HepG2 (cell line): Measurements from ENCODE around the gene CLDN14. TPM values are rescaled to one million over a fixed set of nuclear protein-coding genes. Genes with fewer than 3 reads are reported as not detected.

Experiments
- ATAC-seq: fragments of 200-7000 bp; cut with Tn5 transposase; 3 replicates; pipeline ENCODE4 v1.9.1; 2020; ENCODE audit warnings: mild to moderate bottlenecking, moderate library complexity
- BruUV-seq: library from RNA; stranded (reverse); fragments of 400-500 nt; replicated peaks from 2 replicates; lab custom pipeline; 2021; lab: Mats Ljungman, UMichigan
- CTCF ChIA-PET: fragments of 300-600 bp; formaldehyde crosslinking; extraction: SDS; loops from one replicate; lab custom pipeline; 2021; ENCODE audit warnings: low total read pairs, inconsistent platforms, low intra/inter-chr PET ratio; lab: Yijun Ruan, JAX
- POLR2A ChIA-PET: fragments of 350-600 bp; sonication (Branson Sonifier 250); formaldehyde crosslinking; loops from one replicate; lab custom pipeline; 2020; ENCODE audit warnings: antibody characterized with exemption, inconsistent platforms; lab: Yijun Ruan, JAX
- DNase-seq: peaks from one replicate; pipeline ENCODE4 v3.0.0-alpha.2; 2015; ENCODE audit warnings: low spot score
- FAIRE-seq: peaks from 3 replicates; lab custom pipeline; 2011; peaks lifted over from hg19 to GRCh38; lab: Jason Lieb, UNC
- H2AFZ ChIP-seq: one replicate; pipeline ENCODE4 v1.6.1; 2011; ENCODE audit warnings: low read length, inconsistent platforms
- H3K27ac ChIP-seq: fragments of 300-600 bp; 3 replicates; pipeline ENCODE4 v1.8.0; 2011; ENCODE audit warnings: mixed run types, mild to moderate bottlenecking, mixed read lengths, low read length, inconsistent platforms; ENCODE audit not compliant: insufficient read depth; ENCODE audit errors: extremely low read length
- H3K27me3 ChIP-seq, 2 experiments: fragments of 200-600 bp in 1 of 2; 2 replicates in 1 of 2; 3 replicates in 1 of 2; pipeline versions ENCODE4 v1.6.0 to v1.8.0; 2011; ENCODE audit warnings: low read length in 2 of 2, mild to moderate bottlenecking in 2 of 2, moderate library complexity in 2 of 2, inconsistent platforms in 1 of 2; ENCODE audit not compliant: insufficient read depth in 2 of 2, control insufficient read depth in 1 of 2
- H3K36me3 ChIP-seq, 2 experiments: fragments of 200-600 bp in 1 of 2; replicated peaks in 1 of 2; 2 replicates in 1 of 2; 3 replicates in 1 of 2; pipeline versions ENCODE4 v1.5.1 to v1.8.0; 2011; ENCODE audit warnings: low read length in 2 of 2, inconsistent platforms in 1 of 2; ENCODE audit not compliant: insufficient read depth in 2 of 2, control insufficient read depth in 1 of 2
- H3K4me1 ChIP-seq: 2 replicates; pipeline ENCODE4 v1.5.1; 2012; ENCODE audit warnings: low read length, inconsistent platforms; ENCODE audit not compliant: insufficient read depth
- H3K4me2 ChIP-seq: 2 replicates; pipeline ENCODE4 v1.6.0; 2011; ENCODE audit warnings: low read depth, low read length, inconsistent platforms
- H3K4me3 ChIP-seq, 3 experiments: fragments of 200-600 bp in 1 of 3; sonication (generic), shearing (Covaris generic) in 1 of 3; replicated peaks in 1 of 3; 2 replicates each; pipeline ENCODE4 v1.5.1; 2011 to 2016; ENCODE audit warnings: low read length in 3 of 3, inconsistent platforms in 2 of 3, low read depth in 2 of 3, mild to moderate bottlenecking in 2 of 3, control low read depth in 1 of 3, mixed read lengths in 1 of 3; ENCODE audit not compliant: insufficient read depth in 1 of 3
- H3K79me2 ChIP-seq: one replicate; pipeline ENCODE4 v1.6.1; 2011; ENCODE audit warnings: low read length, inconsistent platforms; ENCODE audit not compliant: insufficient read depth
- H3K9ac ChIP-seq: 2 replicates; pipeline ENCODE4 v1.6.0; 2011; ENCODE audit warnings: mild to moderate bottlenecking, low read depth, low read length, inconsistent platforms; ENCODE audit not compliant: insufficient read depth
- H3K9me3 ChIP-seq: 2 replicates; pipeline ENCODE4 v1.5.1; 2012; ENCODE audit warnings: mild to moderate bottlenecking, low read length
- H4K20me1 ChIP-seq: 2 replicates; pipeline ENCODE4 v1.6.0; 2011; ENCODE audit warnings: inconsistent platforms, mild to moderate bottlenecking, low read length, moderate library complexity; ENCODE audit not compliant: insufficient read depth
- BHLHE40 ChIP-seq: IDR thresholded peaks from 2 replicates; pipeline ENCODE4 v1.6.1; 2011; ENCODE audit warnings: low read length, improper control_type of control experiment
- HNRNPLL ChIP-seq: fragments of 200-400 bp; formaldehyde crosslinking; IDR thresholded peaks from 2 replicates; pipeline ENCODE4 v1.6.1; 2017; ENCODE audit warnings: mild to moderate bottlenecking, low read depth, low read length; ENCODE audit not compliant: poor library complexity, severe bottlenecking
- HOMEZ ChIP-seq: IDR thresholded peaks from 2 replicates; pipeline ENCODE4 v1.6.1; 2016; ENCODE audit warnings: low read depth
- NCOA1 ChIP-seq: sonication (generic); formaldehyde crosslinking; IDR thresholded peaks from 2 replicates; pipeline ENCODE4 v1.9.0; 2021; ENCODE audit warnings: missing genetic modification reagents
- TEAD3 ChIP-seq: optimal IDR thresholded peaks from 2 replicates; pipeline ENCODE3; 2016; ENCODE audit warnings: borderline replicate concordance
- UBTF ChIP-seq: sonication (generic); formaldehyde crosslinking; IDR thresholded peaks from 2 replicates; pipeline ENCODE4 v1.4.0; 2020; ENCODE audit warnings: mild to moderate bottlenecking, missing genetic modification reagents
- ZFP36 ChIP-seq: fragments of 150-350 bp; IDR thresholded peaks from 2 replicates; pipeline ENCODE4 v1.6.1; 2018; ENCODE audit warnings: borderline replicate concordance, low read length, low read depth; ENCODE audit not compliant: partially characterized antibody
- ZKSCAN8 ChIP-seq: IDR thresholded peaks from 2 replicates; pipeline ENCODE4 v1.6.1; 2016; ENCODE audit warnings: borderline replicate concordance, missing genetic modification reagents, missing compliant biosample characterization
- ZNF629 ChIP-seq: sonication (generic); formaldehyde crosslinking; conservative IDR thresholded peaks from 2 replicates; pipeline ENCODE4 v1.5.0; 2020; ENCODE audit warnings: missing genetic modification reagents
- ZSCAN12 ChIP-seq: sonication (generic); formaldehyde crosslinking; IDR thresholded peaks from 2 replicates; pipeline ENCODE4 v1.9.0; 2021; ENCODE audit warnings: mild to moderate bottlenecking, missing genetic modification reagents
- ZSCAN30 ChIP-seq: sonication (generic); formaldehyde crosslinking; IDR thresholded peaks from 2 replicates; pipeline ENCODE4 v1.5.0; 2020; ENCODE audit warnings: mild to moderate bottlenecking, missing genetic modification reagents
- ZSCAN31 ChIP-seq: sonication (generic); formaldehyde crosslinking; IDR thresholded peaks from 2 replicates; pipeline ENCODE4 v1.5.0; 2020; ENCODE audit warnings: low read depth, mild to moderate bottlenecking, missing genetic modification reagents
- WGBS: methylation state at CpG from one replicate; pipeline ENCODE4 v1.1.6; 2017; ENCODE audit warnings: low lambda C conversion rate; 5-methylcytosine and 5-hydroxymethylcytosine counted together
- in situ Hi-C: cut with HindIII; loops from 2 replicates; pipeline ENCODE4 v1.10.0; 2017; ENCODE audit warnings: low pct_unique_long_range_greater_than_20kb; ENCODE audit not compliant: extremely low pct_ligation_motif_present
- intact Hi-C: fragments of 100-400 bp; cut with micrococcal nuclease; formaldehyde crosslinking; loops from one replicate; pipeline ENCODE4 v1.10.0; 2022; ENCODE audit not compliant: unreplicated experiment
- polyA plus RNA-seq, 8 experiments: library from polyadenylated mRNA; depleted of rRNA in 3 of 8; stranded (reverse) in 7 of 8; unstranded in 1 of 8; fragments of >200 nt; fragmentation: Illumina TruSeq in 4 of 8; extraction: Trizol in 4 of 8; gene quantifications; 2 replicates each; pipeline versions ENCODE4 v1.2.1 to v1.2.3, GENCODE V29; 2011 to 2016; ENCODE audit warnings: low read depth in 4 of 8, missing spikeins in 1 of 8, mixed read lengths in 1 of 8; ENCODE audit not compliant: insufficient read depth in 1 of 8
- total RNA-seq, 5 experiments: library from RNA; depleted of rRNA; stranded (reverse); fragments of >200 nt; fragmentation: Illumina TruSeq; extraction: Trizol; gene quantifications; 2 replicates each; pipeline ENCODE4 v1.2.3, GENCODE V29; 2016; ENCODE audit warnings: low read depth in 1 of 5
- TF ChIP-seq, protein P1 (sequence below), 2 experiments: fragments of 450-650 bp in 1 of 2; sonication (generic) in 1 of 2; formaldehyde crosslinking in 1 of 2; IDR thresholded peaks; 2 replicates each; pipeline versions ENCODE4 v1.6.1 to v1.8.0; 2016 to 2022; ENCODE audit warnings: antibody characterized with exemption in 1 of 2, mild to moderate bottlenecking in 1 of 2, missing genetic modification reagents in 1 of 2

Gene CLDN14
- total and polyA plus RNA-seq, 2 of the 13 experiments (the other 11 are each of a cell fraction or from before 2014, with no cell fraction given) = 1.1 to 1.4 TPM

DNA sequence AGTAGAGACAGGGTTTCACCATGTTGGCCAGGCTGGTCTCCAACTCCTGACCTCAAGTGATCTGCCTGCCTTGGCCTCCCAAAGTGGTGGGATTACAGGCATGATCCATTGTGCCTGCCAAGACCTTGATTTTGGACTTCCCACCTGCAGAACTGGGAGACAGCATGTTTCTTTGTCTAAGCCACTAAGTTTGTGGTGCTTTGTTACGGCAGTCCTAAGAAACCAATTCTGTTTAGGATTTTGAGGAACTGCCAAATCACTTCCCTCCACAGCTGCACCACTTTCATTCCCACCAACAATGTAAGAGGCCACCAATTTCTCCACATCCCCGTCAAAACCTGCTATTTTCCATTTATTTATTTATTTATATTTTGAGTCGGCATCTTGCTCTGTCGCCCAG is 48.7 kb downstream of the CLDN14 start:
- CTCF ChIA-PET = no interaction called here
- POLR2A ChIA-PET = no interaction called here
- Histone ChIP-seq H3K79me2 (no peaks in the 10 kb centered on the region), H3K4me2 (no peak overlapping the region), H2AFZ (no peak overlapping the region), H3K9ac (no peak overlapping the region), H3K27me3 (no peaks in the 10 kb centered on the region), H3K4me1 (peaks cover 35% of the 10 kb centered on the region), H3K27ac (no peak overlapping the region), H4K20me1 (no peaks in the 10 kb centered on the region), H3K4me3 (no peak overlapping the region), H3K9me3 (no peaks in the 10 kb centered on the region), H3K36me3 (no peaks in the 10 kb centered on the region)
- ATAC-seq = no peak
- in situ Hi-C loops = no loop called here
- BruUV-seq = no TSS peak
- WGBS = 97% methylated on average over 4 of the region's 4 CpGs
- no peak for DNase-seq
- FAIRE-seq = no peak
- intact Hi-C loops = no loop called here
- TF ChIP-seq NCOA1 (CRISPR knock-in tag) (no peak), ZSCAN12 (CRISPR knock-in tag) (no peak), ZSCAN30 (CRISPR knock-in tag) (no peak), ZNF629 (CRISPR knock-in tag) (no peak), ZFP36 (no peak), ZKSCAN8 (CRISPR knock-in tag) (no peak), ZSCAN31 (CRISPR knock-in tag) (no peak), TEAD3 (CRISPR knock-in tag) (no peak), HNRNPLL (no peak), UBTF (CRISPR knock-in tag) (no peak), HOMEZ (CRISPR knock-in tag) (no peak), BHLHE40 (no peak)
- TF ChIP-seq, protein P1, sequence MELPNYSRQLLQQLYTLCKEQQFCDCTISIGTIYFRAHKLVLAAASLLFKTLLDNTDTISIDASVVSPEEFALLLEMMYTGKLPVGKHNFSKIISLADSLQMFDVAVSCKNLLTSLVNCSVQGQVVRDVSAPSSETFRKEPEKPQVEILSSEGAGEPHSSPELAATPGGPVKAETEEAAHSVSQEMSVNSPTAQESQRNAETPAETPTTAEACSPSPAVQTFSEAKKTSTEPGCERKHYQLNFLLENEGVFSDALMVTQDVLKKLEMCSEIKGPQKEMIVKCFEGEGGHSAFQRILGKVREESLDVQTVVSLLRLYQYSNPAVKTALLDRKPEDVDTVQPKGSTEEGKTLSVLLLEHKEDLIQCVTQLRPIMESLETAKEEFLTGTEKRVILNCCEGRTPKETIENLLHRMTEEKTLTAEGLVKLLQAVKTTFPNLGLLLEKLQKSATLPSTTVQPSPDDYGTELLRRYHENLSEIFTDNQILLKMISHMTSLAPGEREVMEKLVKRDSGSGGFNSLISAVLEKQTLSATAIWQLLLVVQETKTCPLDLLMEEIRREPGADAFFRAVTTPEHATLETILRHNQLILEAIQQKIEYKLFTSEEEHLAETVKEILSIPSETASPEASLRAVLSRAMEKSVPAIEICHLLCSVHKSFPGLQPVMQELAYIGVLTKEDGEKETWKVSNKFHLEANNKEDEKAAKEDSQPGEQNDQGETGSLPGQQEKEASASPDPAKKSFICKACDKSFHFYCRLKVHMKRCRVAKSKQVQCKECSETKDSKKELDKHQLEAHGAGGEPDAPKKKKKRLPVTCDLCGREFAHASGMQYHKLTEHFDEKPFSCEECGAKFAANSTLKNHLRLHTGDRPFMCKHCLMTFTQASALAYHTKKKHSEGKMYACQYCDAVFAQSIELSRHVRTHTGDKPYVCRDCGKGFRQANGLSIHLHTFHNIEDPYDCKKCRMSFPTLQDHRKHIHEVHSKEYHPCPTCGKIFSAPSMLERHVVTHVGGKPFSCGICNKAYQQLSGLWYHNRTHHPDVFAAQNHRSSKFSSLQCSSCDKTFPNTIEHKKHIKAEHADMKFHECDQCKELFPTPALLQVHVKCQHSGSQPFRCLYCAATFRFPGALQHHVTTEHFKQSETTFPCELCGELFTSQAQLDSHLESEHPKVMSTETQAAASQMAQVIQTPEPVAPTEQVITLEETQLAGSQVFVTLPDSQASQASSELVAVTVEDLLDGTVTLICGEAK (IDR thresholded peaks at IDR 0.05) = no peak
- TF ChIP-seq, protein P1 (CRISPR knock-in tag; IDR thresholded peaks at IDR 0.05) = no peak
